Astrocyte (in vitro differentiated cells and primary cell): ENCODE data around the gene EZH1. TPM values are rescaled to one million over a fixed set of nuclear protein-coding genes. Genes with fewer than 3 reads are reported as not detected.
A peak's percentile ranks its signal among the peaks of the same experiment; 100 is the strongest.

Experiments
- DNase-seq: peaks from one replicate; pipeline ENCODE4 v3.0.0-alpha.2; 2010; ENCODE audit warnings: low read depth
- FAIRE-seq: peaks from 2 replicates; lab custom pipeline; 2011; peaks lifted over from hg19 to GRCh38; lab: Jason Lieb, UNC
- H2AFZ ChIP-seq: 2 replicates; pipeline ENCODE4 v1.6.0; 2012; ENCODE audit warnings: low read depth, low read length, inconsistent platforms
- H3K27ac ChIP-seq: 2 replicates; pipeline ENCODE4 v1.5.1; 2011; ENCODE audit warnings: low read depth, low read length, inconsistent platforms
- H3K27me3 ChIP-seq: 2 replicates; pipeline ENCODE4 v1.6.0; 2011; ENCODE audit warnings: low read length, inconsistent platforms; ENCODE audit not compliant: insufficient read depth
- H3K36me3 ChIP-seq: 2 replicates; pipeline ENCODE4 v1.5.1; 2011; ENCODE audit warnings: low read length, inconsistent platforms; ENCODE audit not compliant: insufficient read depth
- H3K4me1 ChIP-seq: 2 replicates; pipeline ENCODE4 v1.5.1; 2011; ENCODE audit warnings: low read length, inconsistent platforms; ENCODE audit not compliant: insufficient read depth
- H3K4me2 ChIP-seq: 2 replicates; pipeline ENCODE4 v1.6.0; 2012; ENCODE audit warnings: low read length, inconsistent platforms
- H3K4me3 ChIP-seq: 2 replicates; pipeline ENCODE4 v1.5.1; 2011; ENCODE audit warnings: low read depth, mild to moderate bottlenecking, low read length, inconsistent platforms; ENCODE audit not compliant: insufficient read depth
- H3K79me2 ChIP-seq: 2 replicates; pipeline ENCODE4 v1.6.0; 2012; ENCODE audit warnings: mild to moderate bottlenecking, low read length, inconsistent platforms; ENCODE audit not compliant: insufficient read depth
- H3K9ac ChIP-seq: 2 replicates; pipeline ENCODE4 v1.6.0; 2012; ENCODE audit warnings: mild to moderate bottlenecking, low read length, inconsistent platforms
- H3K9me3 ChIP-seq: 2 replicates; pipeline ENCODE4 v1.5.1; 2012; ENCODE audit warnings: low read depth, mild to moderate bottlenecking, low read length, inconsistent platforms; ENCODE audit not compliant: insufficient read depth
- H4K20me1 ChIP-seq: 2 replicates; pipeline ENCODE4 v1.6.0; 2012; ENCODE audit warnings: low read length, inconsistent platforms; ENCODE audit not compliant: insufficient read depth
- H3K27ac Mint-ChIP-seq: one replicate; pipeline ENCODE4 v1.8.0; 2021; ENCODE audit warnings: mild to moderate bottlenecking, mixed read lengths; ENCODE audit not compliant: unreplicated experiment
- H3K27me3 Mint-ChIP-seq: one replicate; pipeline ENCODE4 v1.8.0; 2021; ENCODE audit warnings: low read depth, mixed read lengths; ENCODE audit not compliant: unreplicated experiment
- H3K36me3 Mint-ChIP-seq: one replicate; pipeline ENCODE4 v1.8.0; 2021; ENCODE audit warnings: low read depth, mixed read lengths; ENCODE audit not compliant: unreplicated experiment
- H3K4me1 Mint-ChIP-seq: one replicate; pipeline ENCODE4 v1.8.0; 2021; ENCODE audit warnings: low read depth, mixed read lengths; ENCODE audit not compliant: unreplicated experiment
- H3K4me3 Mint-ChIP-seq: one replicate; pipeline ENCODE4 v1.8.0; 2021; ENCODE audit warnings: mild to moderate bottlenecking, moderate library complexity, mixed read lengths; ENCODE audit not compliant: unreplicated experiment
- H3K9me3 Mint-ChIP-seq: one replicate; pipeline ENCODE4 v1.8.0; 2021; ENCODE audit warnings: mild to moderate bottlenecking, mixed read lengths; ENCODE audit not compliant: unreplicated experiment
- EZH2 ChIP-seq: IDR thresholded peaks from 2 replicates; pipeline ENCODE4 v1.6.1; 2012; ENCODE audit warnings: mild to moderate bottlenecking, low read length, inconsistent platforms; ENCODE audit not compliant: insufficient read depth
- total RNA-seq: library from RNA; stranded (reverse); gene quantifications from 2 replicates; pipeline ENCODE4 v1.2.1, GENCODE V29; 2021
- TF ChIP-seq, protein P1 (sequence below): IDR thresholded peaks from 2 replicates; pipeline ENCODE4 v1.5.1; 2011; ENCODE audit warnings: low read depth, mild to moderate bottlenecking, inconsistent platforms, low read length, moderate library complexity; ENCODE audit not compliant: insufficient read depth

EZH1 gene
- total RNA-seq, 1 donor from 2014 or later = 15.2 TPM

DNA sequence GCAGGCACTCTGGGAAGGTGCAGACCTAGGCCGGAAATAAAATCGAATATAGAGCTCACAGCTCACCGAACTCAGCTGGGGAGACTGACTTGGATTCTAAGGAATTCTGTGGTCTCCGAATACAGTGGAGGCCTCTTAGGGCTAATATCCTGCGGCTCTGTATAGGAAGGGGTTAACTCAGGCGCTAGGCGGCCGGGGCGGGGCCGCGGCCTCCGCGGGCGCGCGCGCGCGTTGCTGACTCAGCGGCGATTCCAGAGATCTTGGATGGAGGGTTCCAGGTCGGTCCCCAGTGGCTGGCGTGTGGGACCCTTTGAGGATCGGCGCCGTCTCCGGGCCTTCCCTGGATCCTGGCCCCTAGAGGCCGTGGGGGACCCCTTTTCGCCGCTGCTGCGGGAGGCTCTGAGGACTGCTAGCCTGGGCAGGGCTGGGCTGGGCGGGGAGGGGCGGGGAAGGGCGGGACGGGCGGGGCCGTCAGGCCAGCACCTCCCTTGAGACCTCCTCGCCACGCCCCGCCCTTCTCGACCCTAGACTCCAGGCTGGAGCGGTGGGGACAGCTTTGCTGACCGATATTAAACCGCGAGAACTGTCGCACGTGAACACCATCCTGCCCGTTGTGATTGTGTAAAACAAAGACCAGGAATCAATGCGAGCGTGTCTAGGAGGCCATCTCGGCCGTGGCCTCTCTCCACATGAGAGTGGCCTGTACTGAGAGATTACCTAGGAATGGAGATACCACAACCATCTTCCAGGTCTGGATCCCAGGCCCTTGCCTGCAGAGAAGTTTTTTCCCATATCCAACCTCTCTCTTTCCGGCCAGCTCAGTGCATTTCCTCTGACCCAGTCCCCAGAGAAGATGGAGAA is 66.7 kb downstream of the EZH1 start:
- Histone ChIP-seq H4K20me1 (peaks cover 30% of the 10 kb centered on the region), H3K79me2 (peaks cover 23% of the 10 kb centered on the region), H3K36me3 (no peaks in the 10 kb centered on the region), H3K9ac (peak overlapping the region; percentile 66), H3K4me3 (peak overlapping the region; percentile 58), H3K9me3 (no peaks in the 10 kb centered on the region), H2AFZ (peak overlapping the region; percentile 34), H3K4me2 (peak overlapping the region; percentile 87), H3K27ac (peak overlapping the region; percentile 83), H3K4me1 (peaks cover 65% of the 10 kb centered on the region), H3K27me3 (no peaks in the 10 kb centered on the region)
- FAIRE-seq (no peak), DNase-seq (peak; percentile 64)
- peaks cover 14% of the 10 kb centered on the region for H3K4me1 Mint-ChIP-seq
- no peak for TF ChIP-seq EZH2
- TF ChIP-seq, protein P1, sequence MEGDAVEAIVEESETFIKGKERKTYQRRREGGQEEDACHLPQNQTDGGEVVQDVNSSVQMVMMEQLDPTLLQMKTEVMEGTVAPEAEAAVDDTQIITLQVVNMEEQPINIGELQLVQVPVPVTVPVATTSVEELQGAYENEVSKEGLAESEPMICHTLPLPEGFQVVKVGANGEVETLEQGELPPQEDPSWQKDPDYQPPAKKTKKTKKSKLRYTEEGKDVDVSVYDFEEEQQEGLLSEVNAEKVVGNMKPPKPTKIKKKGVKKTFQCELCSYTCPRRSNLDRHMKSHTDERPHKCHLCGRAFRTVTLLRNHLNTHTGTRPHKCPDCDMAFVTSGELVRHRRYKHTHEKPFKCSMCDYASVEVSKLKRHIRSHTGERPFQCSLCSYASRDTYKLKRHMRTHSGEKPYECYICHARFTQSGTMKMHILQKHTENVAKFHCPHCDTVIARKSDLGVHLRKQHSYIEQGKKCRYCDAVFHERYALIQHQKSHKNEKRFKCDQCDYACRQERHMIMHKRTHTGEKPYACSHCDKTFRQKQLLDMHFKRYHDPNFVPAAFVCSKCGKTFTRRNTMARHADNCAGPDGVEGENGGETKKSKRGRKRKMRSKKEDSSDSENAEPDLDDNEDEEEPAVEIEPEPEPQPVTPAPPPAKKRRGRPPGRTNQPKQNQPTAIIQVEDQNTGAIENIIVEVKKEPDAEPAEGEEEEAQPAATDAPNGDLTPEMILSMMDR = no peak
- peak overlapping the region; percentile 99 for H3K27ac Mint-ChIP-seq
- peak overlapping the region; percentile 87 for H3K4me3 Mint-ChIP-seq
- no peaks in the 10 kb centered on the region for H3K27me3 Mint-ChIP-seq
- H3K9me3 Mint-ChIP-seq = no peaks in the 10 kb centered on the region
- peaks cover 1% of the 10 kb centered on the region for H3K36me3 Mint-ChIP-seq

DNA sequence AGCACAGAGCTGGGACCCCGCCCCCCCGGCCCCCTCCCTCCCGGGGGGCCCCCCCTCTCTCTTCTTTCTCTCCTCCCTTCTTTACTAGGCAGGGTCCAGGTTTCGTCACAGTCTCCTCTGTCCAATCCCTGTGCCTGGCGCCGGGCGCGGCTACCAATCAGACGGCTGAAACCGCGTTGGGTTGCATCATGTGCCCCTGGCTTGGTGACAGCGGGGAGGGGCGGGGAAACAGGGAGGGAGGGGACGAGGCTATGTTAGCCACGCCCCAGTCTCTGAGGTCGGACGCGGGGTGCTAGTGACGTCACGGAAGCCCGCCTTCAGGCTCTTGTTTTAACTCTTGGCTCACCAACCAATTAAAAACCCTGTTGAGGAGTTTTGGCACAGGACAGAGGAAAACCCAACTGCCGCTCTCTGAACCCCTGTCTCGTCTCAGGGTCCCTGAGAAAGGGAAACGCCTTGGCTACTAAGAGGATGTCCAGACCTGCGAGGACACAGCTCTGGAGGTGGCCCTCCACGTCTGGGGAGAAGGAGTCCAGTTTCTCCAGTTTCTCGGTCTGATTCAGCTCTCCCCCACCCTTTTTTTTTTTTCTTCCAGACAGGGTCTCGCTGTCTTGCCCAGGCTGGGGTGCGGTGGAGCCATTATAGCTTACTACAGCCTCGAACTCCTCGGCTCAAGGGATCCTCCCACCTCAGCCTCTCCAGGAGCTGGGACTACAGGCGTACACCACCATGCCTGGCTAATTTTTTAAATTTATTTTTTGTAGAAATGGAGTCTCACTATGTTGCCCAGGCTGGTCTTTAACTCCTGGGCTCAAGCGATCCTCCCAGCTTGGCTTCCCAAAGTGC is 67.6 kb downstream of the EZH1 start:
- peak; percentile 83 for FAIRE-seq
- Histone ChIP-seq H3K4me1 (peaks cover 58% of the 10 kb centered on the region), H3K9me3 (no peaks in the 10 kb centered on the region), H3K9ac (peak overlapping the region; percentile 86), H4K20me1 (peaks cover 37% of the 10 kb centered on the region), H3K4me2 (peak overlapping the region; percentile 90), H3K4me3 (peak overlapping the region; percentile 91), H3K27ac (peak overlapping the region; percentile 83), H3K36me3 (no peaks in the 10 kb centered on the region), H3K79me2 (peaks cover 23% of the 10 kb centered on the region), H2AFZ (peak overlapping the region; percentile 83), H3K27me3 (no peaks in the 10 kb centered on the region)
- DNase-seq = peak; percentile 97
- Mint-ChIP-seq H3K27me3 (no peaks in the 10 kb centered on the region), H3K9me3 (no peaks in the 10 kb centered on the region), H3K4me3 (peak overlapping the region; percentile 85), H3K27ac (peak overlapping the region; percentile 93), H3K4me1 (peaks cover 11% of the 10 kb centered on the region), H3K36me3 (peaks cover 1% of the 10 kb centered on the region)
- TF ChIP-seq, protein P1 = no peak
- TF ChIP-seq EZH2 = no peak
